CD14-positive monocyte (primary cell): ENCODE data around the gene TSGA10IP. TPM values are rescaled to one million over a fixed set of nuclear protein-coding genes. Genes with fewer than 3 reads are reported as not detected.

Experiments used
- DNase-seq, 3 donors: peaks; one replicate each; pipeline ENCODE4 v3.0.0-alpha.2; 2011 to 2022
- H2AFZ ChIP-seq: 2 replicates; pipeline ENCODE4 v1.6.0; 2012; ENCODE audit warnings: mild to moderate bottlenecking, low read depth, low read length, inconsistent platforms; ENCODE audit not compliant: insufficient read depth, poor library complexity, severe bottlenecking
- H3K27ac ChIP-seq, 2 donors: 1 replicate in 1 of 2; 2 replicates in 1 of 2; pipeline ENCODE4 v1.5.1; 2012 to 2013; ENCODE audit warnings: low read length in 2 of 2, control low read depth in 1 of 2, inconsistent platforms in 1 of 2, low read depth in 1 of 2, mild to moderate bottlenecking in 1 of 2
- H3K27me3 ChIP-seq, 2 donors: one replicate each; pipeline versions ENCODE4 v1.6.0 to v1.6.1; 2011 to 2013; ENCODE audit warnings: low read length in 2 of 2; ENCODE audit not compliant: control insufficient read depth in 2 of 2, insufficient read depth in 2 of 2
- H3K36me3 ChIP-seq, 2 donors: replicated peaks in 1 of 2; 1 replicate in 1 of 2; 2 replicates in 1 of 2; pipeline versions ENCODE4 v1.5.1 to v1.6.1; 2012 to 2013; ENCODE audit warnings: low read length in 2 of 2, control low read depth in 1 of 2, inconsistent platforms in 1 of 2, mild to moderate bottlenecking in 1 of 2; ENCODE audit not compliant: insufficient read depth in 2 of 2, control insufficient read depth in 1 of 2
- H3K4me1 ChIP-seq, 2 donors: 1 replicate in 1 of 2; 2 replicates in 1 of 2; pipeline versions ENCODE4 v1.5.1 to v1.6.1; 2012 to 2013; ENCODE audit warnings: low read length in 2 of 2, control low read depth in 1 of 2, inconsistent platforms in 1 of 2, mild to moderate bottlenecking in 1 of 2, moderate library complexity in 1 of 2; ENCODE audit not compliant: insufficient read depth in 2 of 2, control insufficient read depth in 1 of 2
- H3K4me2 ChIP-seq: replicated peaks from 2 replicates; pipeline ENCODE3; 2012; ENCODE audit warnings: low read length, moderate library complexity, mild to moderate bottlenecking; ENCODE audit not compliant: poor library complexity, severe bottlenecking; ENCODE audit errors: extremely low read depth
- H3K4me3 ChIP-seq, 3 experiments: fragments of 200-600 bp in 1 of 3; sonication (generic) in 1 of 3; replicated peaks in 1 of 3; 1 replicate in 2 of 3; 2 replicates in 1 of 3; pipeline ENCODE4 v1.5.1; 2011 to 2013; ENCODE audit warnings: low read length in 3 of 3, mild to moderate bottlenecking in 3 of 3, control low read depth in 2 of 3, low read depth in 2 of 3, inconsistent platforms in 1 of 3, moderate library complexity in 1 of 3
- H3K79me2 ChIP-seq: 2 replicates; pipeline ENCODE4 v1.6.0; 2012; ENCODE audit warnings: mild to moderate bottlenecking, control low read depth, inconsistent platforms, low read length, moderate library complexity; ENCODE audit not compliant: insufficient read depth
- H3K9ac ChIP-seq: 2 replicates; pipeline ENCODE4 v1.6.0; 2017; ENCODE audit warnings: low read length, mild to moderate bottlenecking; ENCODE audit not compliant: insufficient read depth, poor library complexity, severe bottlenecking
- H3K9me3 ChIP-seq, 2 donors: replicated peaks in 1 of 2; 1 replicate in 1 of 2; 2 replicates in 1 of 2; pipeline versions ENCODE4 v1.5.1 to v1.6.1; 2012 to 2013; ENCODE audit warnings: low read length in 2 of 2, control low read depth in 1 of 2; ENCODE audit not compliant: control insufficient read depth in 1 of 2, insufficient read depth in 1 of 2
- H4K20me1 ChIP-seq: 2 replicates; pipeline ENCODE4 v1.6.0; 2012; ENCODE audit warnings: mild to moderate bottlenecking, low read length, control low read depth, moderate library complexity; ENCODE audit not compliant: insufficient read depth
- H3K27ac Mint-ChIP-seq, 7 donors: one replicate each; pipeline ENCODE4 v1.8.0; 2020; ENCODE audit warnings: mild to moderate bottlenecking in 7 of 7, mixed read lengths in 7 of 7, moderate library complexity in 6 of 7, inconsistent platforms in 2 of 7
- H3K27me3 Mint-ChIP-seq, 3 donors: one replicate each; pipeline ENCODE4 v1.8.0; 2021 to 2022; ENCODE audit warnings: low read depth in 3 of 3, mild to moderate bottlenecking in 3 of 3, mixed read lengths in 3 of 3, moderate library complexity in 3 of 3, inconsistent platforms in 1 of 3
- H3K36me3 Mint-ChIP-seq, 2 donors: one replicate each; pipeline ENCODE4 v1.8.0; 2020; ENCODE audit warnings: mixed read lengths in 2 of 2, inconsistent platforms in 1 of 2, mild to moderate bottlenecking in 1 of 2
- H3K4me1 Mint-ChIP-seq: one replicate; pipeline ENCODE4 v1.8.0; 2020; ENCODE audit warnings: mild to moderate bottlenecking, mixed read lengths
- H3K4me3 Mint-ChIP-seq, 2 donors: one replicate each; pipeline ENCODE4 v1.8.0; 2020; ENCODE audit warnings: mild to moderate bottlenecking in 2 of 2, mixed read lengths in 2 of 2, moderate library complexity in 1 of 2
- H3K9me3 Mint-ChIP-seq, 7 donors: one replicate each; pipeline ENCODE4 v1.8.0; 2020 to 2022; ENCODE audit warnings: mixed read lengths in 7 of 7, mild to moderate bottlenecking in 6 of 7, moderate library complexity in 6 of 7, inconsistent platforms in 2 of 7
- WGBS: methylation state at CpG from one replicate; pipeline ENCODE4 v1.1.5; 2013; ENCODE audit warnings: missing lambda C conversion rate; ENCODE audit not compliant: insufficient coverage; 5-methylcytosine and 5-hydroxymethylcytosine counted together
- intact Hi-C, 2 donors: fragments of 100-400 bp; cut with micrococcal nuclease; formaldehyde crosslinking; loops; one replicate each; pipeline versions ENCODE4 v1.15.0 to v1.15.1; 2023
- polyA plus RNA-seq, 3 donors: library from polyadenylated mRNA; depleted of rRNA in 1 of 3; unstranded in 2 of 3; stranded (reverse) in 1 of 3; fragments of 300-500 nt in 2 of 3; fragments of >200 nt in 1 of 3; fragmentation: Illumina TruSeq in 2 of 3; gene quantifications; 1 replicate in 2 of 3; 2 replicates in 1 of 3; pipeline ENCODE4 v1.2.3, GENCODE V29; 2012 to 2021
- TF ChIP-seq, protein P1 (sequence below): fragments of 200-600 bp; IDR thresholded peaks from one replicate; pipeline ENCODE4 v1.8.0; 2022; ENCODE audit warnings: antibody characterized with exemption, mild to moderate bottlenecking

Gene TSGA10IP
- polyA plus RNA-seq, 3 donors: 0.67 to 0.71 TPM; not detected in 1

DNA sequence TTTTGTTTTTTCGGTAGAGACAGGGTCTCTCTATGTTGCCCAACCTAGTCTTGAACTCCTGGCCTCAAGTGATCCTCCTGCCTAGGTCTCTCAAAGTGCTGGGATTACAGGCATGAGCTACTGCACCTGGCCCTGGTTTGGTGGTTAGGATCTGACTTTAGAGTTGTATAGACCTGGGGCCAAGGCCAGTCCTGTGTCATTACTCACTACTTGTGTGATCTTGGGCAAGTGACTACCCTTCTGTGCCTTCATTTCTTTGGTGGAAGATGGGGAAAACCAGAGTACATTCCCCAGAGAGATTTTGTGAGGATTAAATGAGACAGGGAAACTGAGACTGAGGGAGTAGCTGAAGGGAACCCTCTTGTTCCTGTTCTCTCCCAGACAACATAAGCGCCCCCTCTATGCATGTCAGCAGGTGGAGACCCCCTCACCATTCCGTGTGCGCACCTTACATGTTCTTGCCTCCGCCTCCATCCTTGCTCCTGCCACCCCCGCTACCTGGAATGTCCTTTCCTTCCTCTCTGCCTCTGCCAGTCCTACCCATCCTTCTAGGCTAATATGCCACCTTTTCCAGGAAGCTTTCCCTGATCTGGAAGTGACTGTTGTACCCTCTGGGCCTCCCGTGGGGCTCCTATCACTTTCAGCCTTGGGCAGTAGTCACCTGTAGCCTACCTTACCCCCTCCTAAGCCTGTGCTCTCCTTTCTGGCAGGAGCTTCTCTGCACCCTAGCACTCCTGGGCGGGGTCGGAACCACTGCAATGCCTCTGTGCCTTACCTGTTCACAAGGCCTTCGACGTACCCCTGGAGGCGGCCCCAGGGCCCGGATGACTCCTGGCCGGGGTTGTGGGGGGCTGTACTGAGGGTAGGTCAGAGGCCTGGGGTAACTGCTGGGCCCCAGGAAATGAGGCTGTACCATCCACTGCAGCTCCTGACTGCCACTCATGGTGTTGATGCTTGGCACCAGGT, 49.0 kb upstream of the TSGA10IP start:
- intact Hi-C loops: no loop called here
- no peak overlapping the region for H2AFZ ChIP-seq
- H3K9me3 Mint-ChIP-seq: no peaks in the 10 kb centered on the region
- peak in 1 of 3 donors; percentile 48 for DNase-seq
- peaks cover 16 to 19% of the 10 kb centered on the region in 2 donors for H3K36me3 Mint-ChIP-seq
- H3K27me3 ChIP-seq: no peaks in the 10 kb centered on the region
- no peak overlapping the region for H3K4me2 ChIP-seq
- no peak overlapping the region for H3K4me3 Mint-ChIP-seq
- peaks cover 32% of the 10 kb centered on the region for H3K79me2 ChIP-seq
- 96% methylated on average over 12 of the region's 14 CpGs for WGBS
- H3K36me3 ChIP-seq: peaks cover 0 to 5% of the 10 kb centered on the region in 2 donors
- peaks cover 43% of the 10 kb centered on the region for H3K4me1 Mint-ChIP-seq
- H3K4me1 ChIP-seq: peaks cover 55 to 64% of the 10 kb centered on the region in 2 donors
- H3K4me3 ChIP-seq: no peak overlapping the region
- no peaks in the 10 kb centered on the region for H3K27me3 Mint-ChIP-seq
- TF ChIP-seq, protein P1, sequence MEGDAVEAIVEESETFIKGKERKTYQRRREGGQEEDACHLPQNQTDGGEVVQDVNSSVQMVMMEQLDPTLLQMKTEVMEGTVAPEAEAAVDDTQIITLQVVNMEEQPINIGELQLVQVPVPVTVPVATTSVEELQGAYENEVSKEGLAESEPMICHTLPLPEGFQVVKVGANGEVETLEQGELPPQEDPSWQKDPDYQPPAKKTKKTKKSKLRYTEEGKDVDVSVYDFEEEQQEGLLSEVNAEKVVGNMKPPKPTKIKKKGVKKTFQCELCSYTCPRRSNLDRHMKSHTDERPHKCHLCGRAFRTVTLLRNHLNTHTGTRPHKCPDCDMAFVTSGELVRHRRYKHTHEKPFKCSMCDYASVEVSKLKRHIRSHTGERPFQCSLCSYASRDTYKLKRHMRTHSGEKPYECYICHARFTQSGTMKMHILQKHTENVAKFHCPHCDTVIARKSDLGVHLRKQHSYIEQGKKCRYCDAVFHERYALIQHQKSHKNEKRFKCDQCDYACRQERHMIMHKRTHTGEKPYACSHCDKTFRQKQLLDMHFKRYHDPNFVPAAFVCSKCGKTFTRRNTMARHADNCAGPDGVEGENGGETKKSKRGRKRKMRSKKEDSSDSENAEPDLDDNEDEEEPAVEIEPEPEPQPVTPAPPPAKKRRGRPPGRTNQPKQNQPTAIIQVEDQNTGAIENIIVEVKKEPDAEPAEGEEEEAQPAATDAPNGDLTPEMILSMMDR: no peak
- no peak overlapping the region for H3K9ac ChIP-seq
- no peak overlapping the region for H3K27ac ChIP-seq
- peaks cover 12% of the 10 kb centered on the region for H4K20me1 ChIP-seq
- peak overlapping the region in 2 of 7 donors; percentile 54 to 76 for H3K27ac Mint-ChIP-seq
- H3K9me3 ChIP-seq: no peaks in the 10 kb centered on the region

DNA sequence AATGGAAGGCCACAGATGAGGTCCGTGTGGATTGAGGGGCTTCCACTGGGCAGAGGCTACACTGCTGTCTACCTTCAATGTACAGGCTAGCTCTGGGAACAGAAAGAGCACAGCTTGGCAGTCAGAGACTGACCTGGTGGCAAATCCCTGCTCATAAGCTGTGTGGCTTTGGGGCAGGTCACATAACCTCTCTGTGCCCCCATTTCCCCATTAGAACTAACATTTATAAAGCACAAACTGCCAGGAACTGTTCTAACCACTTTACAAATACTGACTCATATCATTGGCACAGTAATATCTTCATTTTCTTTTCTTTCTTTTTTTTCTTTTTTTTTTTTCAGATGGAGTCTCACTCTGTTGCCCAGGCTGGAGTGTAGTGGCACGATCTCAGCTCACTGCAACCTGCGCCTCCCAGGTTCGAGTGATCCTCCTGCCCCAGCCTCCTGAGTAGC, 48.2 kb upstream of the TSGA10IP start:
- H3K27ac Mint-ChIP-seq: no peak overlapping the region
- H3K27me3 Mint-ChIP-seq: peaks cover 0 to under 1% (median 0%) of the 10 kb centered on the region in 3 donors
- no peak overlapping the region for H3K4me3 ChIP-seq
- no peaks in the 10 kb centered on the region for H3K9me3 Mint-ChIP-seq
- H3K4me1 ChIP-seq: peaks cover 48 to 56% of the 10 kb centered on the region in 2 donors
- H3K79me2 ChIP-seq: peaks cover 25% of the 10 kb centered on the region
- 92% methylated on average over 1 of the region's 4 CpGs for WGBS
- H2AFZ ChIP-seq: no peak overlapping the region
- H4K20me1 ChIP-seq: peaks cover 12% of the 10 kb centered on the region
- no peaks in the 10 kb centered on the region for H3K27me3 ChIP-seq
- DNase-seq: no peak
- H3K36me3 ChIP-seq: peaks cover 0 to 5% of the 10 kb centered on the region in 2 donors
- H3K4me3 Mint-ChIP-seq: no peak overlapping the region
- peaks cover 39% of the 10 kb centered on the region for H3K4me1 Mint-ChIP-seq
- TF ChIP-seq, protein P1: no peak
- H3K27ac ChIP-seq: no peak overlapping the region
- no peaks in the 10 kb centered on the region for H3K9me3 ChIP-seq
- peaks cover 16 to 19% of the 10 kb centered on the region in 2 donors for H3K36me3 Mint-ChIP-seq
- no peak overlapping the region for H3K9ac ChIP-seq
- intact Hi-C loops: no loop called here
- no peak overlapping the region for H3K4me2 ChIP-seq
